HuH-7.5 (cell line): Measurements from ENCODE around the gene TMEM94.
A peak's percentile ranks its signal among the peaks of the same experiment; 100 is the strongest.
"Not testable (repeated sequence)": the region's sequence is repeated elsewhere in the genome, so short reads cannot be mapped to it uniquely, and the experiment has no call there.

ENCODE experiments used
- DNase-seq: peaks from one replicate; pipeline ENCODE4 v3.0.0; 2011; ENCODE audit warnings: low spot score

The TMEM94 gene

GRCh38 chr17:75445896-75446295, 10.5 kb upstream of the TMEM94 start:
- not testable (repeated sequence) for DNase-seq

DNA sequence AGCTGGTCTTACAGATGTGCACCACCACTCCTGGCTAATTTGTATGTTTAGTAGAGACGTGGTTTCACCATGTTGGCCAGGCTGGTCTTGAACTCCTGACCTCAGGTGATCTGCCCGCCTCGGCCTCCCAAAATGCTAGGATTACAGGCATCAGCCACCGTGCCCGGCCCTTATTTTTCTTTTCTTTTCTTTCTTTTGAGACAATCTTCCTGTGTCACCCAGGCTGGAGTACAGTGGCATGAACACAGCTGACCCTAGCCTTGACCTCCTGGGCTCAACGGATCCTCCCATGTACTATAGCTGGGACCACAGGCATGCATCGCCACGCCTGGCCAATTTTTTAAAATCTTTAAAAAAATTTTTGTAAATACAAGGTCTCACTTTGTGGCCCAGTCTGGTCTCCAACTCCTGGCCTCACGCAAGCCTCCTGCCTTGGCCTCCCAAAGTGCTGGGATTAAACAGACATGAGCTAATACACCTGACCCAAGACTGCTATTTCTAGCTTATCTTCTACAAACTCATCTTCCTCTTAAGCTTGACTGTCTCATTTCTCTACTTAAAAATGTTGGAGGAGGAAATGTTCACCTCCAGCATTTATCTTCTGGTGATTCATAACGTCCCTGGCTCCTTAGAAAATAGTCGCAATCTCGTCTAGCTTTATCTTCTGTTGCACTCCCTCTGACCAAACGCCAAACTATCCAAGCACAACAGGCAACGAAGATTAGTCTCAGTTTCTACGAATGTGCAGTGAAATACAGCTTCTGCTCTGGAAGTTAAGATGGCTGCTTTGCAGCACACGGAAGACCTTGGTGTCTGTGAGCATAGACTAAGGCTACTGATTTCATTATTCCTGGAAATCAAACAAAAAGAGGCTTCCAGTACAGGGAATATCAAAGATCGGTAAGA, 8.2 kb upstream of the TMEM94 start:
- DNase-seq: no peak

DNA sequence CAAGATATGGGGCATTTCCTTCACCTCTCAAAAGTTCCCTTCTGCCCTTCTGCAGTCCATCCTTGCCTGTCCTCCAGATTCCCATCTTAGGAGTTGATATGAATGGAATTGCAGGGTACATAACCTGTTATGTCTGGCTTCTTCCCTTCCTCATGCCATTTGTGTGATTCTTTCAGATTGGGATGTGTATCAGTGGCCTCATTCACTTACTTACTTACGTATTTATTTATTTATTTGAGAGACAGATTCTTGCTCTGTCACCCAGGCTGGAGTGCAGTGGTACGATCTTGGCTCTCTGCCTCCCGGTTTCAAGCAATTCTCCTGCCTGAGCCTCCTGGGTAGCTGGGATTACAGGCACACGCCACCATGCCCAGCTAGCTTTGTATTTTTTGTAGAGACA, 6.2 kb upstream of the TMEM94 start:
- no peak for DNase-seq

DNA sequence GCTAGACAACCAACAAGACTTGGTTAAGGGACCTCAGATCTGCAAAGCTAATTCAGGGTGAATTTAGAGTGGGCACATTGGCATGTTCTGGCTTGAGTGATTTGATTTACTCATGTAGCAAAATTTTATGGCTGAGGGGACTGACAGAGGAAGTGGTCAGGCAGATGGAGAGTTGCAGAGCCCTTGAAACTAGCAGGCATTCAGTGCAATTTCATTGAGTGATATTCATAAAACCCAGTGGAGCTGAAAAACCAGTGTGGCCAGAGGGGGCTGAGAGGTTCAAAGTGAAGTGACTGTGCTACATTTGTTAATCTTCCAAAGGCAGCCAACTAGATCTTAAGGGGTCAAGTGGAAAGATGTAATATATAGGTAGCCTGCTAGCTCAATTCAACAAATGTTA, 2.2 kb upstream of the TMEM94 start:
- no peak for DNase-seq

DNA sequence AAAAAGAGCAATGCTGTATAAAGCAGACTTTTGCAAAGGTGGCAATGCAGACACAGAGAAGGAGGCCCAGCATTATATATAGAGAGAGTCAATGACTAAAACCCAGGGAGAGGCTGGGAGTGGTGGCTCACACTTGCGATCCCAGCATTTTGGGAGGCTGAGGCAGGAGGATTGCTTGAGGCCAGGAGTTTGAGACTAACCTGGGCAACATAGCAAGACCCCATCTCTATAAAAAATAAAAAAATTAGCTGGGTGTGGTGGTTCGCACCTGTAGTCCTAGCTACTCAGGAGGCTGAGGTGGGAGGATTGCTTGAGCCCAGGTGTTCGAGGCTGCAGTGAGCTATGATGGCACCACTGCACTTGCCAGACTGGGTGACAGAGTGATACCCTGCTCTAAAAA, 1.8 kb upstream of the TMEM94 start:
- DNase-seq: not testable (repeated sequence)

DNA sequence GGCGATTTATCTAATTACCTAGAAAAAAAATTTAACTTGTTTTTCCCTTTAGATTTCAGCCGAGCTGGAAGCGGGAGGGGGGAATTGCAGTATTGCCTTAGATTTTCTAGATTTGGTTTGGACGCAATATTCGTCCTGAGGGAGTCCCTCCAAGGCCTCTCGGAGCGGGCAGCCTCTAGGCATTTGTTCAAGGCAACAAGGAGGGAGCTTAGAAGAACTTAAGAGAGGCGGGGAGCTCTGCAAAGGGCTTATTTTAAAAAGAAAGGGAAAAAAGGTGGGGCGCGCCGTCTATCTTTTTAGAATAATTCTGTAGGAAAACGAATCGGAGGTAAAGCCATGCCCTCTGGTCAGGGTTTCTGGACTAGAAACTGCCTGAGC, 407 bp upstream of the TMEM94 start:
- DNase-seq: no peak

DNA sequence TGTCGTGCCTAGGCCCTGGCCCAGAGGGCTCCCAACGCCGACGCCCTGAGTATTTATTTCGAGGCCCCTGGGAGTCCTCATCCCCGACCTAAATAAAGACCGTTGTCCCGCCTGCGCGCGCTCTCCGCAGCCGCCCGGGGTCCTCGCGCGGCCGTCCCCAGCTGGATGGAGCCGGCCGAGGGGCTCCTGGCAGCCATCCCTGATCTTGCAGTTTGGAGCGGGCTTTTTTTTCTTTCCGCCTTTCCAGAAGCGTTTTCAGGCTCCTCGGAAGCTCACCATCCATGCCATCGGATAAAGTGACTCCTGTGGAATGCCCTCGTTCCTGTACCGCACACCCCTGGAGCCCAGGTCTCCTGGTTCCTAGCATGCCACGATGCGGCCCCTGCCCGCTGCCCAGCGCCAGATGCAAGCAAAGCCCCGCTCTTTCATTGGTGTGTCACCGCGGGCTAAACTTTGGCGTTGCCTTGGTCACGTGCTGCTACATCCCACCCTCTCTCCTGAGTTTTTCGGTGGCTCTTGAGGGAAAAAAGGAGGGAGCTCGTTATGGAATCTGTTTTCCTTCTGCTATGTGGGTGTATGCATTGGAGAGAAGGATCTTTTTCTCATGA, 716 bp downstream of the TMEM94 start:
- DNase-seq: no peak

- no peak for DNase-seq
Observed at GRCh38 chr17:75459246-75459589, 2.8 kb downstream of the TMEM94 start.

DNA sequence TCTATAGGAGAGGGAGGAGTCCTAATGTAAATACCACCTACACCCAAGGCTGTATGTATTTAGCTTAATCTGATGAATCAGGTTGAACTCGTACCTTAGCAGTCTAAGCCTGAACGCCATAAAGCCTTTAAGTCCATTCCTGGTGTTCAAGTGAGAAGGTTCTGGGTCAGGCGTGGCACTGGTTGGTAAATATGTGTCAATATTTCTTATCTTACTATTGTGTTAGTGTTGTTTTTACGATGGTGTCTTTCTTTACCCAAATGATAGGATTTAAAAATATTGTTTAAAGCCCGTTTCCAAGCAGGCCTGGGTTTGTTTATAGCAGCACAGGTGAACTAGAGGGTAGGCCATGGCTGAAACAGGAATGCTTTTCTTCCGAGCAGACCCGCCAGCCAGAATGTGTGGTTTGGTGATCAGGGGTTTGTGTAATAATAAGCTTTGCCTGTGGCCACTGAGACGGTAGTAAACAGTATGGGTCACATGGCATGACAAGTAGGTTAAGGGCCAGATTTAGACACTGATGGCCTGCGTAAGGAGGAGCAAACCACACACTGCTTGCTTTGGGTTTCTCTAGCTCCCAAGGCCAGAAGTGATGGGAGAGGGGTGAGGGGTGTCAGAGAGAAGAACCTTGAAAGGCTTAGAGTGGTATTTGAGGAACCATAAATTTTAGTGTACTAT, 3.3 kb downstream of the TMEM94 start:
- peak; percentile 65 for DNase-seq

DNA sequence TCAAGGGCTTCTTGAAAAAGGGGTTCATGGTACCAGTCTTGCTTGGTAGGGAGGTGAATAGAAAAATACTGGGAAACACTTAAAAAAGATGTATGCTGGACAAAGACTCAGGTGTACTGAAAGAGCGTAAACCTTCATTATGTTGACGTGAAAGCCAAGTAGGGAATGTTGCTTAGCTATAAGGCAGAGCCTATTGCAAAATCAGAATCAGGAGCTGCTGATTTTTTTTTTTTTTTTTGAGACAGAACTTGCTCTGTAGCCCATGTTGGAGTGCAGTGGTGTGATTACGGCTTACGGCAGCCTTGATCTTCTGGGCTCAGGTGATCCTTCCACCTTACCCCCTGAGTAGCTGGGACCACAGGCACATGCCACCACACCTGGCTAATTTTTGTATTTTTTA, 3.9 kb downstream of the TMEM94 start:
- DNase-seq: no peak

GRCh38 chr17:75463603-75464002, 7.2 kb downstream of the TMEM94 start:
- no peak for DNase-seq

- DNase-seq: no peak
Observed at GRCh38 chr17:75465039-75465438, 8.6 kb downstream of the TMEM94 start.

DNA sequence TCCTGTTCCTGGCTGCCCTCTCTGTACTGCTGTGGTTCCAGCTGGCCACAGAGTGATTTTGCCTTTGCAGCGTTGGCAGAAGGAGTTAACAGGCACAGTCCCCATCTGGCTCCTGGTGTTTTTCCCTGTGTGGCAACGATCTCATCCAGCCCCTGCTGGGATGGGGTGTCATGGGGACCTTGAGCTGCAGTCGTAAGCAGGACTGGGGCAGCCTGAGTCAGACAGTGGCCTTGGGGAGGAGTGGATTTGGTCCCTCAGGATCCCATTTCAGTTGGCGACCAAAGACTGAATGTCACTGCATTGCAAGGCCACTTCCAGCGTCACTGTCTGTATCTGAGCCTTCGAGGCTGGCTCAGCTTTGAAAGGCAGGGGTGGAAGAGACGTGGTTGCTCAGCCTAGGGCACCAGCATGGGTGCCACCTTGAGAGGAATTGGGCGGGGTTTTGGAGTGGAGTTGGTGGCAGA, 11.9 kb downstream of the TMEM94 start:
- DNase-seq: no peak

DNA sequence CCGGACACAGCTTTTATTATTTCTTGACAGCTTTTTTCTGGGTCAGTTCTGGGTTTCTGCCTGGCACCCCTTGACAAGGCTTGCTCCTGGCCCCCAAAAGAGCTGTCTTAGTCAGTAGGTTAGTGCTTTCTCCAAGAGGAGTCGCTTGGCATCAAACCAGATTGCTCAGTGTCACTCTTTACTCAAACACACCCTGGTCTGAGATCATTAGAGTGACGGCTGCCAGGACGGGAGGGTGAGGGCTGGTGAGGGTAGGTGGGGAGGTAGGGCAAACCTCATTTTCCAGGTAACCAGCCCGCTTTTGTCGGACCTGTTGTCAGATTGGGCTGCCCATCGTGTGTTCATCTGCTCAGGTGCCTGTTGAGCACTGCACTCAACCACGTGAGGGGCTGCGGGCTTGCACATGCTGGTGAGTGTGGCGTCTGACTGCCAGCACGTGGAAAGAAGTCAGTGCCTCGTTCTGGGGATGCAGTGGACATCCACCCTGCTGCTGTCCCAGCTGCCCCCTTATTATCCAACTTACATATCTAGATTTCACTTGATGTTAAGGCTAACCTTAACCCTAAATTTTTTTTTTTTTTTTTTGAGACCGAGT, 12.4 kb downstream of the TMEM94 start:
- DNase-seq: no peak

- no peak for DNase-seq
Observed at GRCh38 chr17:75471207-75471606, 14.8 kb downstream of the TMEM94 start.

DNA sequence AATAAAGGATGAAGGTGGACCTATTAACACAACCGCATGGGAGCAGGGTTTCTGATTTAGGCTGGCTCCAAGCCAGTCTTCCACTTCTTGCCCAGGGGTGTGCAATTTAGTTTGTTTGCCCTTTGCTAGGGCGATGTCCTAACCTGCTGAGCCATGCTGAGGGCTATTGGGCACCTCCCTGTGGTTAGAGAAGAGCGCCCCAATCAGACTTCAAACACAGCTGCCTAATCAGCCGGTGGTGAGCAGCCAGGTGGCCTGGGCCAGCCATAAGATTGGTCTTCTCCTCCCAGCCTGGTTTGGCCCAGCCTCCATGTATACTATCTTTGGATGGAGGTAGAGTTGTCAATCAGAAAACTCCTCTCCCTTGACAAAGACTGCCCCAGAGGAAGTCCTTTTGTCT, 15.7 kb downstream of the TMEM94 start:
- DNase-seq: peak; percentile 23

GRCh38 chr17:75473246-75473645, 16.8 kb downstream of the TMEM94 start:
- DNase-seq: no peak

DNA sequence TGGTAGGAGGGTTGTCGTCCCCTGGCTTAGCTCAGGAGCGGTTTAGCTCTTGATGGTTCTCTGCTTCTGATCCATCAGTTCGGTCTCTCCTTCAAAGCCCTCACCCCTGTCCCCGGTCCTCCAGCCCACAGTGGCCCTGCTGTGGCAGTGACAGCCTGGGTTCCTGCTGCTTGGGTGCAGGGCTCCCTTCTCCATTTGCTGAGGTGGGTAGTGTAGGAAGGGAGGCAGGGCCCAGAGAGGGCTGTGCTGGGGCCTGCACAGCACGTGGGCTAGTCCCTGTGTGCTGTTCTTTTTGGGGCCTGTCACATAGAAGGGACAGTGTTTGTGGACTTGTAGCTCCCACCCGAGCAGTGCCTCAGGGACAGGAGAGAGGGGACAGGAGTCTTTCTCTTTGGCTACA, 18.3 kb downstream of the TMEM94 start:
- no peak for DNase-seq

- DNase-seq: no peak
Observed at GRCh38 chr17:75475144-75475835, 18.9 kb downstream of the TMEM94 start.

DNA sequence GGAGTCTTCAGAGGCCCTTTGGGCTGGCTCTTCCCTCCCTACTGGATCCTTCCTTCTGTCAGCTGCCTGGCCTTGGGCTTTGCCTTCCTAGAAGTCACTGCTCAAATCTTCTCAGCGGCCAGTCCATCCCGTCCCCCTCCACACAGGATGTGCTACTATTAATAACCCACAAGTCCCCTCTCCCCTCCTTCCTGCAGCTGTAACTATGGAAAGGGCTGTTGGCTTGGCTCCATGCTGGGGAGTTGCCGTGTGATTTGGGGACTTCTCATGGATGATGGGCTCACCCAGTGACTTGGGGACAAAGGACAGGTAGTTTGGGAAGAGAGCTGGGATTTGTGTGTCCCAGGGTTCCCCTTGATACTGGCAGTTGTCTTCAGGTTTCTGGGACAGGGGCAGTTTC, 19.4 kb downstream of the TMEM94 start:
- DNase-seq: no peak

DNA sequence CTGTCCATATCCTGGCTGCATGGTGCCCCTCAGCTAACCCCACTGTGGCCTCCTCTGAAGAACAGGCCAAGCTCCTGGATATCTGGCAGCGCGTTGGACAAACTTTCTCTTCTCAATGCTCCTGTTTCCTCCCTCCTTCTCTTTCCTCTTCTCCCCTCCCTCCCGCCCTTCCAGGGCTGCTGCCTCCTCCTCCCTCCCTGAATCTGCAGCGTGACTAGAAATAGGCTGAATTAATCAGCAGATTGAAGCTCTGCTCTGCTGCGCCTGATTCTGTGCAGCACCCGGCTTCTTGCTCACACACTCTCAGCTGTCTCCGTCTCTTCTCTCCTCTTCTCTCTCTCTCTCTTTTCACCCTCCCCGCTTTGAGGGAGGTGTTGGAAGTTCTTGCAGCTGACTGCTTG, 19.8 kb downstream of the TMEM94 start:
- DNase-seq: no peak
